Stimulated activated CD8-positive, alpha-beta memory T cell treated with anti-CD3 and anti-CD28 coated beads, Interleukin-15, amount 100 ng/mL, for 4 hours (primary cell): ENCODE measurements around the gene BMAL1.
"Not testable (repeated sequence)": the region's sequence is repeated elsewhere in the genome, so short reads cannot be mapped to it uniquely, and the experiment has no call there.

Source experiments
- DNase-seq, 2 donors: peaks; one replicate each; pipeline ENCODE4 v3.0.0-alpha.2; 2020; ENCODE audit warnings: low read depth in 2 of 2

The BMAL1 gene

GRCh38 chr11:13382751-13383150 is 105.2 kb downstream of the BMAL1 start:
- no peak for DNase-seq

GRCh38 chr11:13384908-13385640 is 107.5 kb downstream of the BMAL1 start:
- no peak for DNase-seq

GRCh38 chr11:13386567-13386966 is 109.0 kb downstream of the BMAL1 start:
- DNase-seq: no peak

GRCh38 chr11:13388741-13389140 is 111.2 kb downstream of the BMAL1 start:
- no peak for DNase-seq

- DNase-seq: no peak
Observed at GRCh38 chr11:13391217-13391616, 113.6 kb downstream of the BMAL1 start.

- DNase-seq: not testable (repeated sequence)
Observed at GRCh38 chr11:13398335-13398734, 120.7 kb downstream of the BMAL1 start.

GRCh38 chr11:13405220-13405619 is 127.6 kb downstream of the BMAL1 start:
- DNase-seq: no peak

- DNase-seq: no peak
Observed at GRCh38 chr11:13415201-13415600, 137.6 kb downstream of the BMAL1 start.

- no peak for DNase-seq
Observed at GRCh38 chr11:13421561-13421960, 144.0 kb downstream of the BMAL1 start.

GRCh38 chr11:13423372-13423771 is 145.8 kb downstream of the BMAL1 start:
- no peak for DNase-seq

- DNase-seq: no peak
Observed at GRCh38 chr11:13427440-13427839, 149.8 kb downstream of the BMAL1 start.

- DNase-seq: no peak
Observed at GRCh38 chr11:13429288-13429687, 151.7 kb downstream of the BMAL1 start.

GRCh38 chr11:13429836-13430235 is 152.2 kb downstream of the BMAL1 start:
- no peak for DNase-seq

- no peak for DNase-seq
Observed at GRCh38 chr11:13433437-13433836, 155.8 kb downstream of the BMAL1 start.

- DNase-seq: no peak
Observed at GRCh38 chr11:13434247-13435205, 156.9 kb downstream of the BMAL1 start.

- DNase-seq: not testable (repeated sequence)
Observed at GRCh38 chr11:13436836-13437235, 159.2 kb downstream of the BMAL1 start.
